ENCODE measurements around the gene HBS1L.

The HBS1L gene

DNA sequence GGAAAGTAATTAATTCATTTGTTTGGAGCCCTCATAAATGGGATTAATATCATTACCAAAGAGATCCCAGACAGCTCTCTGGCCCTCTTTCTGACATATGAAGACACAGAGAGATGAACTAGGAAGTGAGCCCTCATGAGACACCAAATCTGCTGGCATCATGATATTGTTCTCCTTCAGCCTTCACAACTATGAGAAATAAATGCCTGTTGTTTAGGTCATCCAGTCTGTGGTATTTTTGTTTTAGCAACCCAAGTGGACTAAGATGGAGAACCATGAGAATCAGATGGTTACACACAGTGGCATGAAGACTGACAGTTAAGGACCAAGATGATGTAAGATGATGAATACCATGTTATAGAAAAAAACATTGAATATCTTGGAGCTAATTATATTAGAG lies 16.9 kb upstream of the HBS1L start:
- CTCF ChIA-PET, result interaction anchor here (1.4 kb wide), 1 partner anchor 9 kb away, joined by 4 read pairs; no protein-coding TSS in a partner anchor
- no peak for DNase-seq (ENCODE audit: extremely low spot score)
- TF ChIP-seq CTCF (IDR thresholded peaks at IDR 0.05; ENCODE audit: control extremely low read depth, extremely low read depth, low read depth, missing control alignments), result no peak
- POLR2A ChIA-PET, result no interaction called here

GRCh38 chr6:135067911-135068310 lies 13.3 kb upstream of the HBS1L start:
- POLR2A ChIA-PET, result no interaction called here

GRCh38 chr6:135066806-135067205 lies 12.2 kb upstream of the HBS1L start:
- CTCF ChIA-PET, result no interaction called here
- no peak for DNase-seq (ENCODE audit: extremely low spot score)

More at GRCh38 chr6:135067911-135068310, 13.3 kb upstream of the HBS1L start:
- DNase-seq (ENCODE audit: extremely low spot score), result no peak
- no peak for TF ChIP-seq CTCF (IDR thresholded peaks at IDR 0.05; ENCODE audit: control extremely low read depth, extremely low read depth, low read depth, missing control alignments)
- CTCF ChIA-PET, result no interaction called here

GRCh38 chr6:135066397-135066796 lies 11.8 kb upstream of the HBS1L start:
- CTCF ChIA-PET, result interaction anchor here (1.3 kb wide), 1 partner anchor 15 kb away, joined by 4 read pairs; no protein-coding TSS in a partner anchor
- POLR2A ChIA-PET, result no interaction called here
- no peak for DNase-seq (ENCODE audit: extremely low spot score)
- TF ChIP-seq CTCF (IDR thresholded peaks at IDR 0.05; ENCODE audit: control extremely low read depth, extremely low read depth, low read depth, missing control alignments), result no peak

More at GRCh38 chr6:135066806-135067205, 12.2 kb upstream of the HBS1L start:
- POLR2A ChIA-PET, result no interaction called here
- no peak for TF ChIP-seq CTCF (IDR thresholded peaks at IDR 0.05; ENCODE audit: control extremely low read depth, extremely low read depth, low read depth, missing control alignments)

- TF ChIP-seq CTCF (IDR thresholded peaks at IDR 0.05; ENCODE audit: control extremely low read depth, extremely low read depth, low read depth, missing control alignments), result no peak
- no peak for DNase-seq (ENCODE audit: extremely low spot score)
- POLR2A ChIA-PET, result no interaction called here
- CTCF ChIA-PET, result interaction anchor here (1.2 to 1.7 kb wide), 4 partner anchors 9 to 98 kb away, joined by 3 to 5 read pairs (median 4); no protein-coding TSS in a partner anchor
Observed at GRCh38 chr6:135064586-135064985, 10.0 kb upstream of the HBS1L start.

DNA sequence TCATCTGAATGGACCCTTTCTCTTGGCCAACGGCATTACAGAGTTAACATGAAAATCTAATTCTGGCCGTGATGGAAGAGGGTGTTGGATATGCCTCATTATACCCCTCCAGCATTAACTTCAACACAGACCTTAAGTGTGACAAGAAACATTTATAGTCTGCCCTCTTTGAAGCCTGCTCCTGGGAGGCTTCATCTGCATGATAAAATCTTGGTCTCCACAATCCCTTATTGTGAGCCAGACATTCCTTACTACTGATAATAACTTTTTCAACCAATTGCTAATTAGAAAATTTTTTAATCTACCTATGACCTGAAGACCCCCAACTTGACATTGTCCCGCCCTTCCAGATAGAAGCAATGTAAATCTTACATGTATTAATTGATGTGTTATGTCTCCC lies 9.3 kb upstream of the HBS1L start:
- DNase-seq (ENCODE audit: extremely low spot score), result no peak
- ChIA-PET CTCF (interaction anchor here (1.7 to 1.8 kb wide), 4 partner anchors 12 to 99 kb away, joined by 4 to 7 read pairs (median 5); no protein-coding TSS in a partner anchor), POLR2A (no interaction called here)
- no peak for TF ChIP-seq CTCF (IDR thresholded peaks at IDR 0.05; ENCODE audit: control extremely low read depth, extremely low read depth, low read depth, missing control alignments)

Data from GM10248 (cell line).